Body of pancreas (tissue), 4 donors: ENCODE results near the gene PGS1. TPM values are rescaled to one million over a fixed set of nuclear protein-coding genes. Genes with fewer than 3 reads are reported as not detected.

ENCODE experiments used
- ATAC-seq: fragments of 150-250 bp; one replicate; pipeline ENCODE4 v1.9.1; 2016
- DNase-seq, 4 donors: peaks; one replicate each; pipeline ENCODE4 v3.0.0-alpha.2; 2019
- H3K27ac ChIP-seq, 4 donors: fragments of 200-600 bp; sonication (generic); 1 replicate in 3 of 4; 2 replicates in 1 of 4; pipeline versions ENCODE4 v1.5.1 to v1.6.1; 2016 to 2019; ENCODE audit warnings: mild to moderate bottlenecking in 1 of 4, mixed read lengths in 1 of 4, moderate library complexity in 1 of 4
- H3K27me3 ChIP-seq, 2 donors: fragments of 200-600 bp; sonication (generic); one replicate each; pipeline ENCODE4 v1.6.0; 2016; ENCODE audit warnings: mild to moderate bottlenecking in 1 of 2
- H3K36me3 ChIP-seq, 2 donors: fragments of 200-600 bp; sonication (generic); replicated peaks in 1 of 2; 2 replicates each; pipeline ENCODE4 v1.5.1; 2016; ENCODE audit warnings: low read depth in 2 of 2; ENCODE audit not compliant: insufficient read depth in 1 of 2
- H3K4me1 ChIP-seq: fragments of 200-600 bp; sonication (generic); one replicate; pipeline ENCODE4 v1.6.0; 2016
- H3K4me3 ChIP-seq, 2 donors: fragments of 200-600 bp; sonication (generic); 1 replicate in 1 of 2; 2 replicates in 1 of 2; pipeline ENCODE4 v1.5.1; 2016 to 2019
- H3K9me3 ChIP-seq, 3 donors: fragments of 200-600 bp; sonication (generic); 1 replicate in 2 of 3; 2 replicates in 1 of 3; pipeline ENCODE4 v1.5.1; 2016
- POLR2A ChIP-seq, 3 donors: fragments of 450-650 bp; IDR thresholded peaks; one replicate each; pipeline ENCODE4 v1.6.1; 2016; ENCODE audit warnings: antibody characterized with exemption in 3 of 3, mild to moderate bottlenecking in 2 of 3
- WGBS, 2 donors: methylation state at CpG; one replicate each; pipeline ENCODE4 v1.1.5; 2017; 5-methylcytosine and 5-hydroxymethylcytosine counted together
- intact Hi-C: fragments of 100-400 bp; cut with DNase I; formaldehyde crosslinking; loops from one replicate; pipeline ENCODE4 v1.15.1; 2023
- total RNA-seq, 2 donors: library from RNA; depleted of rRNA; stranded (reverse); fragments of >200 nt; gene quantifications; one replicate each; pipeline ENCODE4 v1.1.0, GENCODE V29; 2016
- TF ChIP-seq, protein P1 (sequence below), 7 experiments: fragments of 450-650 bp in 4 of 7; fragments of 200-600 bp in 3 of 7; sonication (generic) in 3 of 7; IDR thresholded peaks; one replicate each; pipeline ENCODE4 v1.5.1; 2016 to 2019; ENCODE audit warnings: antibody characterized with exemption in 7 of 7

Gene PGS1
- total RNA-seq, 2 donors from 2014 or later: 17.1 to 30.4 TPM

DNA sequence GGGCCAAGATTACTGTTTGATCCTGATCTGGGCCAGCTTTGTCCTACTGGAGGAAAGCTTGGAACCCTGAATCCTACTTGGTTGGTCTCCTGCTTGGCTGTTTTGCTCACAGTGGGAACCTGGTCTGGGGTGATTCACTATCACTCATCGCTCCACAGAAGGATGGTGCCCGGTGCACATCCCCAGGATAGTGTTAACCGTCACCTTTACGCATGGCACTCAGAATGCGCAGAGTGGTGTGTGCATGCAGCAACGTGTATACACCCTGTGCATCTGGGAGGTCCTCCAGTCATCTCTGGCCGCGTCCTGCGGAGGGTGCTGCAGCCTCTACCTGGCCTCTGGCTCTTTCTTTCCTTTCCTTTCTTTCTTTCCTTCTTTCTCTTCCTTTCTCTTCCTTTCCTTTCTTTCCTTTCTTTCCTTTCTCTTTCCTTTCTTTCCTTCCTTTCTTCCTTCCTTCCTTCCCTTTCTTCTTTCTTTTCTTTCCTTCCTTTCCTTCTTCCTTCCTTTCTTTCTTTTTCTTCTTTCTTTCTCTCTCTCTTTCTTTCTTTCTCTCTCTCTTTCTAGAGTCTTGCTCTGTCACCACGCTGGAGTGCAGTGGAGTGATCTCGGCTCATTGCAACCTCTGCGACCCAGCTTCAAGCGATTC is 31.7 kb upstream of the PGS1 start:
- Histone ChIP-seq H3K4me1 (peaks cover 58% of the 10 kb centered on the region), H3K4me3 (no peak overlapping the region), H3K27ac (no peak overlapping the region), H3K9me3 (no peaks in the 10 kb centered on the region), H3K36me3 (no peaks in the 10 kb centered on the region), H3K27me3 (no peaks in the 10 kb centered on the region)
- ATAC-seq (no peak), DNase-seq (no peak)
- 89 to 95% methylated on average over 11 to 13 of the region's 13 CpGs for WGBS, 2 donors
- TF ChIP-seq, protein P1, sequence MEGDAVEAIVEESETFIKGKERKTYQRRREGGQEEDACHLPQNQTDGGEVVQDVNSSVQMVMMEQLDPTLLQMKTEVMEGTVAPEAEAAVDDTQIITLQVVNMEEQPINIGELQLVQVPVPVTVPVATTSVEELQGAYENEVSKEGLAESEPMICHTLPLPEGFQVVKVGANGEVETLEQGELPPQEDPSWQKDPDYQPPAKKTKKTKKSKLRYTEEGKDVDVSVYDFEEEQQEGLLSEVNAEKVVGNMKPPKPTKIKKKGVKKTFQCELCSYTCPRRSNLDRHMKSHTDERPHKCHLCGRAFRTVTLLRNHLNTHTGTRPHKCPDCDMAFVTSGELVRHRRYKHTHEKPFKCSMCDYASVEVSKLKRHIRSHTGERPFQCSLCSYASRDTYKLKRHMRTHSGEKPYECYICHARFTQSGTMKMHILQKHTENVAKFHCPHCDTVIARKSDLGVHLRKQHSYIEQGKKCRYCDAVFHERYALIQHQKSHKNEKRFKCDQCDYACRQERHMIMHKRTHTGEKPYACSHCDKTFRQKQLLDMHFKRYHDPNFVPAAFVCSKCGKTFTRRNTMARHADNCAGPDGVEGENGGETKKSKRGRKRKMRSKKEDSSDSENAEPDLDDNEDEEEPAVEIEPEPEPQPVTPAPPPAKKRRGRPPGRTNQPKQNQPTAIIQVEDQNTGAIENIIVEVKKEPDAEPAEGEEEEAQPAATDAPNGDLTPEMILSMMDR (IDR thresholded peaks at IDR 0.05): no peak
- TF ChIP-seq POLR2A (IDR thresholded peaks at IDR 0.05): no peak
- intact Hi-C loops: no loop called here

DNA sequence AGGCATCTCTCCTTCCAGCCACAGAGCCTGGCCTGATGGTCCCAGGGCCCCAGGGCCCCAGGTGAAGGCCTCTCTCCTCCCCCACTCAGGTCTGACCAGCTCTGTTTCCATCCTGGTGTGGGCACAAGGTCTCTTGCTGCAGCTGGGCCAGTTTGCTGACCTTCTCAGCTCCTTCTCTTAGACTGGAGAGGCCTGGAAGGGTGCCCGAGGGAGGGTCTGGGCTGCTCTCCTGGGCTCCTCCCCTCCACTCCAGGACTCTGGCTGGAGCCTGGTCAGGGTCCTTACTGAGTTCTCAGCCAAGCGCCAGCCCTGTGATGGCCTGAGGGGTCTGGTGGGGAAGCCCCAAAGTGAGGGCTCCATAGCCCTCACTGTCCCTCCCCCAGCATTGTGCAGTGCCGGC is 31.0 kb upstream of the PGS1 start:
- Histone ChIP-seq H3K4me1 (peaks cover 60% of the 10 kb centered on the region), H3K27me3 (no peaks in the 10 kb centered on the region), H3K27ac (no peak overlapping the region), H3K4me3 (no peak overlapping the region), H3K36me3 (no peaks in the 10 kb centered on the region), H3K9me3 (no peaks in the 10 kb centered on the region)
- peak; percentile 21 for ATAC-seq
- TF ChIP-seq, protein P1 (IDR thresholded peaks at IDR 0.05): no peak
- no peak for TF ChIP-seq POLR2A (IDR thresholded peaks at IDR 0.05)
- 0 to 71% methylated on average over 1 to 3 of the region's 3 CpGs for WGBS, 2 donors
- DNase-seq: peak; percentile 61 to 80 (median 74)
- intact Hi-C loops: no loop called here

DNA sequence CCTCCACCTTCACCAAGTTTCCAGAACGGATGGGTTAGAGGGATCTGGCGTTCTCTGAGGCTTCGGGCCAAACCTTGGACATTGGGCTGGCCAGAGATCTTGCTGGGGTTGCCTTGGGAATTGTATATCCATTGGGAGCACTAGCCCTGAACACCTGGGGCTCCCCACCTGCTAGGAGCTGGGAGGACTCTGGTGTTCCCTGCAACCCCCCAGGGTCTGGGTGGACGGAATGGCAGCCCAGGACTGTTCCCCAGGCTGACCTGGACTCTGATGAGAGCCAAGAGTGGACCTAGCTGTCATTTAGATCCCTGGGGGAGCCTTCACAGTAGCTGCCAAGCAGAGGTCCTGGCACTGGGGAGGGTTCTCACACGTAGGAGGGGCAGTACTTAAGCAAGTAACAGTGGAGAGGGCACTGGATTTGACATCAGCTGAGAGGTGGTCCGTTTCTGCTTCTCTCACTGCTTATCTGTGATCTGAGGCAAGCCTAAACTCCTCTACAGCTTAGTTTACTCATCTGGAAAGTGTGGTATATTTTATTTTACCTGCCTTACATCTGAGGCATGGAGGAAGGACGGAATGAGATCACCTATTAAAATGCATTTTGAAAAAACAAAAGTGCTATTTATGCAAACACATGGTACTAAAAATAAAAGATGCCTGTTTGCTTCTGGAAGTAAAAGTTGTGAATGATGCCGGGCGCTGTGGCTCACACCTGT is 30.2 kb upstream of the PGS1 start:
- intact Hi-C loops: no loop called here
- Histone ChIP-seq H3K36me3 (no peaks in the 10 kb centered on the region), H3K4me1 (peaks cover 57% of the 10 kb centered on the region), H3K27me3 (no peaks in the 10 kb centered on the region), H3K27ac (no peak overlapping the region), H3K9me3 (no peaks in the 10 kb centered on the region), H3K4me3 (no peak overlapping the region)
- ATAC-seq: no peak
- 72 to 83% methylated on average over 8 to 9 of the region's 9 CpGs for WGBS, 2 donors
- TF ChIP-seq, protein P1 (IDR thresholded peaks at IDR 0.05): no peak
- no peak for TF ChIP-seq POLR2A (IDR thresholded peaks at IDR 0.05)
- no peak for DNase-seq

- H3K36me3 ChIP-seq: no peaks in the 10 kb centered on the region
- WGBS, 2 donors: 77 to 82% methylated on average over 4 of the region's 4 CpGs
Measured at GRCh38 chr17:78349891-78350642, 28.4 kb upstream of the PGS1 start.

More at GRCh38 chr17:78349891-78350642, 28.4 kb upstream of the PGS1 start:
- Histone ChIP-seq H3K9me3 (no peaks in the 10 kb centered on the region), H3K4me3 (no peak overlapping the region), H3K27me3 (no peaks in the 10 kb centered on the region), H3K27ac (no peak overlapping the region), H3K4me1 (peaks cover 54% of the 10 kb centered on the region)
- TF ChIP-seq POLR2A (IDR thresholded peaks at IDR 0.05): no peak
- TF ChIP-seq, protein P1 (IDR thresholded peaks at IDR 0.05): no peak
- ATAC-seq: no peak
- intact Hi-C loops: no loop called here
- no peak for DNase-seq
